MM.1S (cell line): ENCODE measurements around the gene SMG6.

ENCODE experiments used
- CTCF ChIP-seq: fragments of 300-600 bp; sonication (generic); IDR thresholded peaks from 2 replicates; pipeline ENCODE4 v1.5.1; 2016; ENCODE audit warnings: antibody characterized with exemption, low read length, mixed read lengths
- EZH2phosphoT487 ChIP-seq: fragments of 300-600 bp; sonication (generic); IDR thresholded peaks from 2 replicates; pipeline ENCODE4 v1.6.1; 2018; ENCODE audit warnings: antibody characterized with exemption, low read length

DNA sequence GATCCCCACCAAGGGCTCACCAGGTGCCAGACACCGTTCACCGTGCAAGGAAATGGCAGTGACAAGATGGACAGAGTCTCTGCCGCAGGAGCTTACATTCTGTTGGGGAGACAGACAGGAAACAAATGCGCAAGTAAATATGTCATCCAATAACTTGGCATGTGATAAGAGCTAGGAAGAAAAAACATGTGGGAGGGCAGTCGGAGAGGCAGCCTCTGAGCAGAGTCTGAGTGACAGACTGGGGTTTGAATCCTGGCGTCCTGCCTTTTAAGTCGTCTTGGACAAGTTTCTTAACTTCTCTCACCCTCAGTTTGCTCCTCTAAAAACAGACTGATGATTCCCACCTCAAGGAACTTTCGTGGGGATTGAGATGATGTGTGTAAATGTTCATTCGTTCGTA is 40.9 kb upstream of the SMG6 start:
- TF ChIP-seq CTCF: no peak
- no peak for TF ChIP-seq EZH2phosphoT487
